K562 (cell line): ENCODE results near the gene HPS5. TPM values are rescaled to one million over a fixed set of nuclear protein-coding genes. Genes with fewer than 3 reads are reported as not detected.
A peak's percentile ranks its signal among the peaks of the same experiment; 100 is the strongest.

ENCODE experiments used
- BRD9 ChIP-seq: fragments of 450-650 bp; IDR thresholded peaks from 2 replicates; pipeline ENCODE4 v1.6.1; 2018; ENCODE audit warnings: low read depth; ENCODE audit not compliant: partially characterized antibody
- CHD4 ChIP-seq: fragments of 200-600 bp; sonication (generic); IDR thresholded peaks from 3 replicates; pipeline ENCODE4 v1.6.1; 2012; ENCODE audit warnings: low read depth, mild to moderate bottlenecking, mixed read lengths, low read length, inconsistent platforms; ENCODE audit not compliant: insufficient read depth, insufficient replicate concordance, poor library complexity, severe bottlenecking
- EWSR1 ChIP-seq: fragments of 450-650 bp; IDR thresholded peaks from 2 replicates; pipeline ENCODE4 v1.6.1; 2018; ENCODE audit warnings: borderline replicate concordance, mild to moderate bottlenecking, low read depth, moderate library complexity; ENCODE audit not compliant: partially characterized antibody
- HDAC3 ChIP-seq: fragments of 450-650 bp; IDR thresholded peaks from 2 replicates; pipeline ENCODE4 v1.6.1; 2018; ENCODE audit warnings: borderline replicate concordance, mild to moderate bottlenecking, moderate library complexity; ENCODE audit not compliant: partially characterized antibody
- NFE2L1 ChIP-seq: fragments of 450-650 bp; IDR thresholded peaks from 2 replicates; pipeline ENCODE4 v1.6.1; 2016; ENCODE audit warnings: missing genetic modification characterization, low read depth, mild to moderate bottlenecking, missing compliant biosample characterization, moderate library complexity, borderline replicate concordance
- TEAD1 ChIP-seq, 2 experiments: fragments of 450-650 bp in 1 of 2; sonication (generic) in 1 of 2; formaldehyde crosslinking; IDR thresholded peaks; 2 replicates each; pipeline versions ENCODE4 v1.4.0 to v1.8.0; 2020 to 2022; ENCODE audit warnings: mild to moderate bottlenecking in 2 of 2, missing genetic modification reagents in 1 of 2
- ZNF347 ChIP-seq: fragments of 450-650 bp; formaldehyde crosslinking; IDR thresholded peaks from 2 replicates; pipeline ENCODE4 v1.4.0; 2020; ENCODE audit warnings: low read depth, mild to moderate bottlenecking, moderate library complexity
- polyA plus RNA-seq, 8 experiments: library from polyadenylated mRNA; depleted of rRNA in 4 of 8; stranded (reverse) in 5 of 8; unstranded in 3 of 8; fragments of >200 nt; fragmentation: Nextera tagmentation in 2 of 8; fragmentation: Illumina TruSeq in 1 of 8; extraction: Ambion mirVana in 2 of 8; extraction: Trizol in 1 of 8; gene quantifications; 2 replicates each; pipeline versions ENCODE4 v1.2.1 to v1.2.3, GENCODE V29; 2011 to 2014; ENCODE audit warnings: inconsistent platforms in 1 of 8, missing spikeins in 1 of 8
- total RNA-seq, 7 experiments: library from RNA; depleted of rRNA in 6 of 7; stranded (reverse); fragments of >200 nt in 6 of 7; fragmentation: Illumina TruSeq in 2 of 7; extraction: Trizol in 2 of 7; gene quantifications; 2 replicates each; pipeline versions ENCODE4 v1.2.1 to v1.2.3, GENCODE V29; 2011 to 2021; ENCODE audit warnings: low replicate concordance in 1 of 7
- TF ChIP-seq, protein P1 (sequence below): sonication (generic); formaldehyde crosslinking; IDR thresholded peaks from 2 replicates; pipeline ENCODE4 v1.8.0; 2023; ENCODE audit warnings: mild to moderate bottlenecking, missing genetic modification reagents
- TF ChIP-seq, protein P2 (sequence below): fragments of 150-350 bp; conservative IDR thresholded peaks from 2 replicates; pipeline ENCODE4 v1.6.1; 2014; ENCODE audit warnings: low read length
- TF ChIP-seq, protein P3 (sequence below): fragments of 450-650 bp; IDR thresholded peaks from 2 replicates; pipeline ENCODE4 v1.6.1; 2016; ENCODE audit warnings: low read depth

HPS5 gene
- total and polyA plus RNA-seq, 9 of the 15 experiments (the other 6 are each of a cell fraction or from before 2014, with no cell fraction given) = 12.2 to 28.1 (median 16.8) TPM

DNA sequence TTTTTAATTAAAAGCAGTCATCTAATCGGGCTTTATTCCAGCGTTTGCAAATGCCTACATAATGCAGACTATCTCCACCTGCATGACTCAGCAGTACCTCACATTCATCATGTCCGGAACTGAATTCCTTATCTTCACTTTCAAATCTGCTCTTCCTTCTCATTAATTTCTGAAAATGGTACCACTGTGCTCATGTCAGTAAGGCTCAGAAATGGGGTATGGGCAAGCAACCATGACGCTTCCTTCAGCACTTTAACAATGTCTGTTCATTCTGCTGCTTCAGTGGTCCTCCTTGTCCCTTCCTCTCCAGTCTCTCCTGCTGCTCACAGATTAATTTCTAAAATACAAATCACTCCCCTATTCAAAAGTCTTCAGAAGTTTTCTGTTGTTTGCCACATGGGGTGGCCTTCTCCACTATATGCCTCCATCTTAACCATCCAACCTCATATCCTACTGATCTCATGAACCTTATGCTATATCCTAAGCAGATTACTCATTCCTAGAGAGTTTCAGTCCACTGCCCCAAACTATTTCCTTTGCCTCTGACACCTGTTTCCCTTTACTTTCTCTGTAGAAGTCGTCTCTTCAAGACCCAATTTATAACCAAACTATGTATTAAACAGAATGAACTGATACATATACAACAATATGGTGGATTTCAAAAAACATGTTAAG lies 7.4 kb upstream of the HPS5 start (continued):
- TF ChIP-seq, protein P1, sequence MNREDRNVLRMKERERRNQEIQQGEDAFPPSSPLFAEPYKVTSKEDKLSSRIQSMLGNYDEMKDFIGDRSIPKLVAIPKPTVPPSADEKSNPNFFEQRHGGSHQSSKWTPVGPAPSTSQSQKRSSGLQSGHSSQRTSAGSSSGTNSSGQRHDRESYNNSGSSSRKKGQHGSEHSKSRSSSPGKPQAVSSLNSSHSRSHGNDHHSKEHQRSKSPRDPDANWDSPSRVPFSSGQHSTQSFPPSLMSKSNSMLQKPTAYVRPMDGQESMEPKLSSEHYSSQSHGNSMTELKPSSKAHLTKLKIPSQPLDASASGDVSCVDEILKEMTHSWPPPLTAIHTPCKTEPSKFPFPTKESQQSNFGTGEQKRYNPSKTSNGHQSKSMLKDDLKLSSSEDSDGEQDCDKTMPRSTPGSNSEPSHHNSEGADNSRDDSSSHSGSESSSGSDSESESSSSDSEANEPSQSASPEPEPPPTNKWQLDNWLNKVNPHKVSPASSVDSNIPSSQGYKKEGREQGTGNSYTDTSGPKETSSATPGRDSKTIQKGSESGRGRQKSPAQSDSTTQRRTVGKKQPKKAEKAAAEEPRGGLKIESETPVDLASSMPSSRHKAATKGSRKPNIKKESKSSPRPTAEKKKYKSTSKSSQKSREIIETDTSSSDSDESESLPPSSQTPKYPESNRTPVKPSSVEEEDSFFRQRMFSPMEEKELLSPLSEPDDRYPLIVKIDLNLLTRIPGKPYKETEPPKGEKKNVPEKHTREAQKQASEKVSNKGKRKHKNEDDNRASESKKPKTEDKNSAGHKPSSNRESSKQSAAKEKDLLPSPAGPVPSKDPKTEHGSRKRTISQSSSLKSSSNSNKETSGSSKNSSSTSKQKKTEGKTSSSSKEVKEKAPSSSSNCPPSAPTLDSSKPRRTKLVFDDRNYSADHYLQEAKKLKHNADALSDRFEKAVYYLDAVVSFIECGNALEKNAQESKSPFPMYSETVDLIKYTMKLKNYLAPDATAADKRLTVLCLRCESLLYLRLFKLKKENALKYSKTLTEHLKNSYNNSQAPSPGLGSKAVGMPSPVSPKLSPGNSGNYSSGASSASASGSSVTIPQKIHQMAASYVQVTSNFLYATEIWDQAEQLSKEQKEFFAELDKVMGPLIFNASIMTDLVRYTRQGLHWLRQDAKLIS = no peak
- TF ChIP-seq BRD9 (peak; percentile 66), CHD4 (no peak), NFE2L1 (peak; percentile 94), ZNF347 (CRISPR knock-in tag) (no peak), TEAD1 (CRISPR knock-in tag; IDR thresholded peaks at IDR 0.05) (no peak), EWSR1 (no peak), HDAC3 (no peak)
- TF ChIP-seq, protein P2, sequence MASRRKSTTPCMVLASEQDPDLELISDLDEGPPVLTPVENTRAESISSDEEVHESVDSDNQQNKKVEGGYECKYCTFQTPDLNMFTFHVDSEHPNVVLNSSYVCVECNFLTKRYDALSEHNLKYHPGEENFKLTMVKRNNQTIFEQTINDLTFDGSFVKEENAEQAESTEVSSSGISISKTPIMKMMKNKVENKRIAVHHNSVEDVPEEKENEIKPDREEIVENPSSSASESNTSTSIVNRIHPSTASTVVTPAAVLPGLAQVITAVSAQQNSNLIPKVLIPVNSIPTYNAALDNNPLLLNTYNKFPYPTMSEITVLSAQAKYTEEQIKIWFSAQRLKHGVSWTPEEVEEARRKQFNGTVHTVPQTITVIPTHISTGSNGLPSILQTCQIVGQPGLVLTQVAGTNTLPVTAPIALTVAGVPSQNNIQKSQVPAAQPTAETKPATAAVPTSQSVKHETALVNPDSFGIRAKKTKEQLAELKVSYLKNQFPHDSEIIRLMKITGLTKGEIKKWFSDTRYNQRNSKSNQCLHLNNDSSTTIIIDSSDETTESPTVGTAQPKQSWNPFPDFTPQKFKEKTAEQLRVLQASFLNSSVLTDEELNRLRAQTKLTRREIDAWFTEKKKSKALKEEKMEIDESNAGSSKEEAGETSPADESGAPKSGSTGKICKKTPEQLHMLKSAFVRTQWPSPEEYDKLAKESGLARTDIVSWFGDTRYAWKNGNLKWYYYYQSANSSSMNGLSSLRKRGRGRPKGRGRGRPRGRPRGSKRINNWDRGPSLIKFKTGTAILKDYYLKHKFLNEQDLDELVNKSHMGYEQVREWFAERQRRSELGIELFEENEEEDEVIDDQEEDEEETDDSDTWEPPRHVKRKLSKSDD = no peak
- TF ChIP-seq, protein P3, sequence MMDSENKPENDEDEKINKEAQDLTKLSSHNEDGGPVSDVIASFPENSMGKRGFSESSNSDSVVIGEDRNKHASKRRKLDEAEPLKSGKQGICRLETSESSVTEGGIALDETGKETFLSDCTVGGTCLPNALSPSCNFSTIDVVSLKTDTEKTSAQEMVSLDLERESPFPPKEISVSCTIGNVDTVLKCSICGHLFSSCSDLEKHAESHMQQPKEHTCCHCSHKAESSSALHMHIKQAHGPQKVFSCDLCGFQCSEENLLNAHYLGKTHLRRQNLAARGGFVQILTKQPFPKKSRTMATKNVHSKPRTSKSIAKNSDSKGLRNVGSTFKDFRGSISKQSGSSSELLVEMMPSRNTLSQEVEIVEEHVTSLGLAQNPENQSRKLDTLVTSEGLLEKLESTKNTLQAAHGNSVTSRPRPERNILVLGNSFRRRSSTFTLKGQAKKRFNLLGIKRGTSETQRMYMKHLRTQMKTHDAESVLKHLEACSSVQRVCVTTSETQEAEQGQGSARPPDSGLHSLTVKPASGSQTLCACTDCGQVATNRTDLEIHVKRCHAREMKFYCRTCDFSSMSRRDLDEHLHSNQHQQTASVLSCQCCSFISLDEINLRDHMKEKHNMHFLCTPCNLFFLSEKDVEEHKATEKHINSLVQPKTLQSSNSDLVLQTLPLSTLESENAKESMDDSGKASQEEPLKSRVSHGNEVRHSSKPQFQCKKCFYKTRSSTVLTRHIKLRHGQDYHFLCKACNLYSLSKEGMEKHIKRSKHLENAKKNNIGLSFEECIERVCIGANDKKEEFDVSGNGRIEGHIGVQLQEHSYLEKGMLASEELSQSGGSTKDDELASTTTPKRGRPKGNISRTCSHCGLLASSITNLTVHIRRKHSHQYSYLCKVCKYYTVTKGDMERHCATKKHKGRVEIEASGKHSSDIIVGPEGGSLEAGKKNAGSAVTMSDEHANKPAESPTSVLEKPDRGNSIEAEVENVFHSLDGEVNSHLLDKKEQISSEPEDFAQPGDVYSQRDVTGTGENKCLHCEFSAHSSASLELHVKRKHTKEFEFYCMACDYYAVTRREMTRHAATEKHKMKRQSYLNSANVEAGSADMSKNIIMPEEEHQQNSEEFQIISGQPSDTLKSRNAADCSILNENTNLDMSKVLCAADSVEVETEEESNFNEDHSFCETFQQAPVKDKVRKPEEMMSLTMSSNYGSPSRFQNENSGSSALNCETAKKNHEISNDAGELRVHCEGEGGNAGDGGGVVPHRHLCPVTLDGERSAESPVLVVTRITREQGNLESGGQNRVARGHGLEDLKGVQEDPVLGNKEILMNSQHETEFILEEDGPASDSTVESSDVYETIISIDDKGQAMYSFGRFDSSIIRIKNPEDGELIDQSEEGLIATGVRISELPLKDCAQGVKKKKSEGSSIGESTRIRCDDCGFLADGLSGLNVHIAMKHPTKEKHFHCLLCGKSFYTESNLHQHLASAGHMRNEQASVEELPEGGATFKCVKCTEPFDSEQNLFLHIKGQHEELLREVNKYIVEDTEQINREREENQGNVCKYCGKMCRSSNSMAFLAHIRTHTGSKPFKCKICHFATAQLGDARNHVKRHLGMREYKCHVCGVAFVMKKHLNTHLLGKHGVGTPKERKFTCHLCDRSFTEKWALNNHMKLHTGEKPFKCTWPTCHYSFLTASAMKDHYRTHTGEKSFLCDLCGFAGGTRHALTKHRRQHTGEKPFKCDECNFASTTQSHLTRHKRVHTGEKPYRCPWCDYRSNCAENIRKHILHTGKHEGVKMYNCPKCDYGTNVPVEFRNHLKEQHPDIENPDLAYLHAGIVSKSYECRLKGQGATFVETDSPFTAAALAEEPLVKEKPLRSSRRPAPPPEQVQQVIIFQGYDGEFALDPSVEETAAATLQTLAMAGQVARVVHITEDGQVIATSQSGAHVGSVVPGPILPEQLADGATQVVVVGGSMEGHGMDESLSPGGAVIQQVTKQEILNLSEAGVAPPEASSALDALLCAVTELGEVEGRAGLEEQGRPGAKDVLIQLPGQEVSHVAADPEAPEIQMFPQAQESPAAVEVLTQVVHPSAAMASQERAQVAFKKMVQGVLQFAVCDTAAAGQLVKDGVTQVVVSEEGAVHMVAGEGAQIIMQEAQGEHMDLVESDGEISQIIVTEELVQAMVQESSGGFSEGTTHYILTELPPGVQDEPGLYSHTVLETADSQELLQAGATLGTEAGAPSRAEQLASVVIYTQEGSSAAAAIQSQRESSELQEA = no peak
